K562 (cell line): ENCODE measurements around the gene GNG7. TPM values are rescaled to one million over a fixed set of nuclear protein-coding genes. Genes with fewer than 3 reads are reported as not detected.

Experiments used
- CC2D1A ChIP-seq: fragments of 450-650 bp; IDR thresholded peaks from 2 replicates; pipeline ENCODE4 v1.6.1; 2017; ENCODE audit warnings: mild to moderate bottlenecking
- CEBPB ChIP-seq: fragments of 450-650 bp; IDR thresholded peaks from 2 replicates; pipeline ENCODE4 v1.6.1; 2016; ENCODE audit warnings: missing genetic modification characterization, missing compliant biosample characterization
- CEBPG ChIP-seq, 3 experiments: fragments of 200-800 bp in 1 of 3; sonication (Bioruptor generic) in 1 of 3; sonication (generic) in 1 of 3; formaldehyde crosslinking in 1 of 3; IDR thresholded peaks in 2 of 3; conservative IDR thresholded peaks in 1 of 3; 2 replicates each; pipeline versions ENCODE4 v1.6.1 to v1.8.0; 2016 to 2022; ENCODE audit warnings: missing compliant biosample characterization in 2 of 3, missing genetic modification characterization in 2 of 3, mild to moderate bottlenecking in 1 of 3, missing genetic modification reagents in 1 of 3
- CSDE1 ChIP-seq, 2 experiments: fragments of 450-650 bp; IDR thresholded peaks; 2 replicates each; pipeline ENCODE4 v1.6.1; 2016; ENCODE audit warnings: mild to moderate bottlenecking in 1 of 2
- LEF1 ChIP-seq: fragments of 450-650 bp; IDR thresholded peaks from 2 replicates; pipeline ENCODE4 v1.6.1; 2016; ENCODE audit warnings: mild to moderate bottlenecking
- NCOA2 ChIP-seq, 2 experiments: fragments of 450-650 bp; IDR thresholded peaks; 2 replicates each; pipeline ENCODE4 v1.6.1; 2018; ENCODE audit warnings: mild to moderate bottlenecking in 2 of 2, moderate library complexity in 1 of 2; ENCODE audit not compliant: partially characterized antibody in 2 of 2
- NFRKB ChIP-seq: fragments of 450-650 bp; IDR thresholded peaks from 2 replicates; pipeline ENCODE4 v1.6.1; 2016; ENCODE audit warnings: low read depth
- NR2C1 ChIP-seq, 2 experiments: fragments of 450-650 bp; IDR thresholded peaks; 2 replicates each; pipeline ENCODE4 v1.6.1; 2017; ENCODE audit warnings: mild to moderate bottlenecking in 2 of 2, antibody characterized with exemption in 1 of 2, inconsistent platforms in 1 of 2, missing compliant biosample characterization in 1 of 2, missing genetic modification characterization in 1 of 2
- PHF20 ChIP-seq: fragments of 450-650 bp; IDR thresholded peaks from 2 replicates; pipeline ENCODE4 v1.6.1; 2018; ENCODE audit not compliant: partially characterized antibody
- RFX7 ChIP-seq: fragments of 250-450 bp; sonication (Bioruptor Pico); IDR thresholded peaks from 2 replicates; pipeline ENCODE4 v1.5.1; 2021; ENCODE audit warnings: mild to moderate bottlenecking
- ZNF274 ChIP-seq: IDR thresholded peaks from 2 replicates; pipeline ENCODE4 v1.6.1; 2011; ENCODE audit warnings: low read depth, mild to moderate bottlenecking, low read length, moderate library complexity, borderline replicate concordance
- polyA plus RNA-seq, 8 experiments: library from polyadenylated mRNA; depleted of rRNA in 4 of 8; stranded (reverse) in 5 of 8; unstranded in 3 of 8; fragments of >200 nt; fragmentation: Nextera tagmentation in 2 of 8; fragmentation: Illumina TruSeq in 1 of 8; extraction: Ambion mirVana in 2 of 8; extraction: Trizol in 1 of 8; gene quantifications; 2 replicates each; pipeline versions ENCODE4 v1.2.1 to v1.2.3, GENCODE V29; 2011 to 2014; ENCODE audit warnings: inconsistent platforms in 1 of 8, missing spikeins in 1 of 8
- total RNA-seq, 7 experiments: library from RNA; depleted of rRNA in 6 of 7; stranded (reverse); fragments of >200 nt in 6 of 7; fragmentation: Illumina TruSeq in 2 of 7; extraction: Trizol in 2 of 7; gene quantifications; 2 replicates each; pipeline versions ENCODE4 v1.2.1 to v1.2.3, GENCODE V29; 2011 to 2021; ENCODE audit warnings: low replicate concordance in 1 of 7
- TF ChIP-seq, protein P1 (sequence below): fragments of 450-650 bp; IDR thresholded peaks from 2 replicates; pipeline ENCODE4 v1.6.1; 2016; ENCODE audit warnings: mild to moderate bottlenecking, moderate library complexity

The GNG7 gene
- total and polyA plus RNA-seq, 9 of the 15 experiments (the other 6 are each of a cell fraction or from before 2014, with no cell fraction given) = 0.01 to 0.20 (median 0.06) TPM; not detected in 1

DNA sequence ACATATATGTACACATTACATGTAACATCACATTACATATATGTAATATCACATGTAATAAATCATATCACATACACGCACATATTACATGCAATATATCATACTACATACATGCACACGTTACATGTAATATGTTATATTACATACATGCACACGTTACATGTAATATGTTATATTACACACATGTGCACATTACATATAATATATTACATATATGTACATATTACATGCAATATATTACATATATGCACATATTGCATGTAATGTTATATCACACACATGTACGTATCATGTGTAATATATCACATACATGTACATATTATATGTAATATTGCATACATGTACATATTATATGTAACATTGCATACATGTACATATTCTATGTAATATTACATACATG, 149.0 kb downstream of the GNG7 start (continued):
- TF ChIP-seq, protein P1, sequence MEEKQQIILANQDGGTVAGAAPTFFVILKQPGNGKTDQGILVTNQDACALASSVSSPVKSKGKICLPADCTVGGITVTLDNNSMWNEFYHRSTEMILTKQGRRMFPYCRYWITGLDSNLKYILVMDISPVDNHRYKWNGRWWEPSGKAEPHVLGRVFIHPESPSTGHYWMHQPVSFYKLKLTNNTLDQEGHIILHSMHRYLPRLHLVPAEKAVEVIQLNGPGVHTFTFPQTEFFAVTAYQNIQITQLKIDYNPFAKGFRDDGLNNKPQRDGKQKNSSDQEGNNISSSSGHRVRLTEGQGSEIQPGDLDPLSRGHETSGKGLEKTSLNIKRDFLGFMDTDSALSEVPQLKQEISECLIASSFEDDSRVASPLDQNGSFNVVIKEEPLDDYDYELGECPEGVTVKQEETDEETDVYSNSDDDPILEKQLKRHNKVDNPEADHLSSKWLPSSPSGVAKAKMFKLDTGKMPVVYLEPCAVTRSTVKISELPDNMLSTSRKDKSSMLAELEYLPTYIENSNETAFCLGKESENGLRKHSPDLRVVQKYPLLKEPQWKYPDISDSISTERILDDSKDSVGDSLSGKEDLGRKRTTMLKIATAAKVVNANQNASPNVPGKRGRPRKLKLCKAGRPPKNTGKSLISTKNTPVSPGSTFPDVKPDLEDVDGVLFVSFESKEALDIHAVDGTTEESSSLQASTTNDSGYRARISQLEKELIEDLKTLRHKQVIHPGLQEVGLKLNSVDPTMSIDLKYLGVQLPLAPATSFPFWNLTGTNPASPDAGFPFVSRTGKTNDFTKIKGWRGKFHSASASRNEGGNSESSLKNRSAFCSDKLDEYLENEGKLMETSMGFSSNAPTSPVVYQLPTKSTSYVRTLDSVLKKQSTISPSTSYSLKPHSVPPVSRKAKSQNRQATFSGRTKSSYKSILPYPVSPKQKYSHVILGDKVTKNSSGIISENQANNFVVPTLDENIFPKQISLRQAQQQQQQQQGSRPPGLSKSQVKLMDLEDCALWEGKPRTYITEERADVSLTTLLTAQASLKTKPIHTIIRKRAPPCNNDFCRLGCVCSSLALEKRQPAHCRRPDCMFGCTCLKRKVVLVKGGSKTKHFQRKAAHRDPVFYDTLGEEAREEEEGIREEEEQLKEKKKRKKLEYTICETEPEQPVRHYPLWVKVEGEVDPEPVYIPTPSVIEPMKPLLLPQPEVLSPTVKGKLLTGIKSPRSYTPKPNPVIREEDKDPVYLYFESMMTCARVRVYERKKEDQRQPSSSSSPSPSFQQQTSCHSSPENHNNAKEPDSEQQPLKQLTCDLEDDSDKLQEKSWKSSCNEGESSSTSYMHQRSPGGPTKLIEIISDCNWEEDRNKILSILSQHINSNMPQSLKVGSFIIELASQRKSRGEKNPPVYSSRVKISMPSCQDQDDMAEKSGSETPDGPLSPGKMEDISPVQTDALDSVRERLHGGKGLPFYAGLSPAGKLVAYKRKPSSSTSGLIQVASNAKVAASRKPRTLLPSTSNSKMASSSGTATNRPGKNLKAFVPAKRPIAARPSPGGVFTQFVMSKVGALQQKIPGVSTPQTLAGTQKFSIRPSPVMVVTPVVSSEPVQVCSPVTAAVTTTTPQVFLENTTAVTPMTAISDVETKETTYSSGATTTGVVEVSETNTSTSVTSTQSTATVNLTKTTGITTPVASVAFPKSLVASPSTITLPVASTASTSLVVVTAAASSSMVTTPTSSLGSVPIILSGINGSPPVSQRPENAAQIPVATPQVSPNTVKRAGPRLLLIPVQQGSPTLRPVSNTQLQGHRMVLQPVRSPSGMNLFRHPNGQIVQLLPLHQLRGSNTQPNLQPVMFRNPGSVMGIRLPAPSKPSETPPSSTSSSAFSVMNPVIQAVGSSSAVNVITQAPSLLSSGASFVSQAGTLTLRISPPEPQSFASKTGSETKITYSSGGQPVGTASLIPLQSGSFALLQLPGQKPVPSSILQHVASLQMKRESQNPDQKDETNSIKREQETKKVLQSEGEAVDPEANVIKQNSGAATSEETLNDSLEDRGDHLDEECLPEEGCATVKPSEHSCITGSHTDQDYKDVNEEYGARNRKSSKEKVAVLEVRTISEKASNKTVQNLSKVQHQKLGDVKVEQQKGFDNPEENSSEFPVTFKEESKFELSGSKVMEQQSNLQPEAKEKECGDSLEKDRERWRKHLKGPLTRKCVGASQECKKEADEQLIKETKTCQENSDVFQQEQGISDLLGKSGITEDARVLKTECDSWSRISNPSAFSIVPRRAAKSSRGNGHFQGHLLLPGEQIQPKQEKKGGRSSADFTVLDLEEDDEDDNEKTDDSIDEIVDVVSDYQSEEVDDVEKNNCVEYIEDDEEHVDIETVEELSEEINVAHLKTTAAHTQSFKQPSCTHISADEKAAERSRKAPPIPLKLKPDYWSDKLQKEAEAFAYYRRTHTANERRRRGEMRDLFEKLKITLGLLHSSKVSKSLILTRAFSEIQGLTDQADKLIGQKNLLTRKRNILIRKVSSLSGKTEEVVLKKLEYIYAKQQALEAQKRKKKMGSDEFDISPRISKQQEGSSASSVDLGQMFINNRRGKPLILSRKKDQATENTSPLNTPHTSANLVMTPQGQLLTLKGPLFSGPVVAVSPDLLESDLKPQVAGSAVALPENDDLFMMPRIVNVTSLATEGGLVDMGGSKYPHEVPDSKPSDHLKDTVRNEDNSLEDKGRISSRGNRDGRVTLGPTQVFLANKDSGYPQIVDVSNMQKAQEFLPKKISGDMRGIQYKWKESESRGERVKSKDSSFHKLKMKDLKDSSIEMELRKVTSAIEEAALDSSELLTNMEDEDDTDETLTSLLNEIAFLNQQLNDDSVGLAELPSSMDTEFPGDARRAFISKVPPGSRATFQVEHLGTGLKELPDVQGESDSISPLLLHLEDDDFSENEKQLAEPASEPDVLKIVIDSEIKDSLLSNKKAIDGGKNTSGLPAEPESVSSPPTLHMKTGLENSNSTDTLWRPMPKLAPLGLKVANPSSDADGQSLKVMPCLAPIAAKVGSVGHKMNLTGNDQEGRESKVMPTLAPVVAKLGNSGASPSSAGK = 0 out of 2 replicates have a peak, but pooled peaks have one; percentile 5
- TF ChIP-seq PHF20 (peak; percentile 86), CEBPG (CRISPR knock-in tag; IDR thresholded peaks at IDR 0.05) (no peak), CEBPG (tag; conservative IDR thresholded peaks at IDR 0.05 in 1 of 2, IDR thresholded peaks at IDR 0.05 in 1 of 2) (peak in 1 of 2 experiments; percentile 23; a peak in 1 of 4 replicates), RFX7 (no peak), CEBPB (tag) (0 out of 2 replicates have a peak, but pooled peaks have one; percentile 18), NR2C1 (IDR thresholded peaks at IDR 0.05) (no peak), NR2C1 (tag; IDR thresholded peaks at IDR 0.05) (no peak), LEF1 (peak; percentile 64; the same call in 1 of the 2 replicates), CC2D1A (no peak), ZNF274 (peak; percentile 39; the same call in 1 of the 2 replicates), NFRKB (peak; percentile 89), NCOA2 (IDR thresholded peaks at IDR 0.05; ENCODE audit: partially characterized antibody in 2 of 2) (peak in 1 of 2 experiments; percentile 88), CSDE1 (IDR thresholded peaks at IDR 0.05) (0 out of 4 replicates have a peak, but pooled peaks of 1 of the 2 experiments have one; percentile 27)
